ENCODE measurements around the gene TRABD2B.

TRABD2B gene

DNA sequence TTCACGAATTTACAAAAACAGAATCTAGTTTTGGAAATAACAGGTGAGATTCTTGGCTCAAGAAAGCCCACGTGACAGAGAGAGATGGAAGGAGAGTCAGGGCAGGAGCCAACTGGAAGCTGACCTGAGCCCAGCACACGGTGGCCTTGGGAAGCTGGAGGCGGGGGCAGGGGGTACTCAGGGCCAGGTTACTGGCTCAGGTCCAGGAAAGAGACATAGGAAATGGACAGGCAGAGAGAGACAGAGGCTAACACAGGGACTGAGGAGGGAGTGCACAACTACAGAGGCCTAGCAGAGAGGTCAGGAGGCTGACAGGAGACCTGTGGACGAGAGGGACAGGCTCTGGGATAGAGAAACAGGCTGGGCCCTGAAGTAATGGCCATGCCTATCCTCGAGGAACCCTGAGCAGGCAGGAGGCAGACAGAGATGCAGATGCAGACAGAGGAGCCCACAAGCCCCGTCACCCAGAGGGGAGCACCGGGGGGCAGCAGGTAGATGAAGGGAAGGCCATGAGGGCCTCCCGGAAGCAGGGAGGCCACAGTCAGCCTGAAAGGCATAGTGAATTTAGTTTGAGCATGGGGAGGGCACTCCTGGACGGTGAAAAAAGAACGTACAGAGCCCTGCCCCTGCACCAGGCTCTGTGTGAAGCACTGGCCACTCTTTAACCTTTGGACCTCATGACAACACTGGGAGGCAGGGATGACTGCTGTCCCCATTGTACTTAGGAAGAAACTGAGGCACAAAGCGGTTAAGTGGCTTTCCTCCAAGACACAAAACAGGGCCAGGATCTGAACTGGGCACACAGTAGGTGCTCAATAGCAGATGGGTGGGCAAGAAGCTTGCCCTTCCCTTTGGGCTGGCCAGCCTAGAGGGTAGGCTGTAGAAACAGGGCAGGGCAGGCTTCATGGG lies 230.1 kb downstream of the TRABD2B start:
- no peak for DNase-seq

DNA sequence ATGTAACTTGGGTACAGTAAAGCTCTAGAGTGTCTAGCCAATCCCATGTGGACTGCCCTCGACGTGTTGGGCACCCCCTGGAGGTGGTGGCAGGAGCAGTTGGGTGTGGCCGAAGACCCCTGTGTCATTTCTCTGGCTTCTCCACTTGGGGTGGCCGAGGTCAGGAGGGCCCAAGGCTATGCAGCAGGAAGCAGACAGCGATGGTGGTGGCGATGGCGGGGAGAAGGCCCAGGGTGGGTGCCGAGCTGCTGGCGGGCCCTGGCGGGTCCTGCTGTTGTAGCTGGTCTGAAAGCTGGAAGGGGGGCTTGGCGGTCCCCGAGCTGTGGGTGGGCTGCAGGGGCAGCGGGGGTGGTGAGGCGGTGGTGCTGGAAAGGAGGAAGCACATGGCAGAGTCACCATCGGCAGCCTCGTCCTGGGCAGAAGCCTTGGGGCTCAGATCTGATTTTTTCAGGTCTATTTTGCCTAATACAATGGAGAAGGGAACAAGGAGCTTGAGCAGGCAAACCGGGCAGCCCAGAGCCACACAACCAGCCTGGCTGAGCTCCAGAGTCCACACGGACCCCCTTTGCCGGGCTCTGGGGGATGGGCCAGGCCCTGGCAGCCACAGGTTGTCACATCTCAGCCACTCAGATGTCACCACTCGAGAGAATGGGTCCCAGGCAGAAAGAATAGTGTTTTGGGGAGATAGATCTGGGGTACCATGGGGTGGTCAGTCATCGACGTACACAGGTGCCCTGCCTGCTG lies 231.3 kb downstream of the TRABD2B start:
- DNase-seq = no peak

GRCh38 chr1:47765236-47765635 lies 231.9 kb downstream of the TRABD2B start:
- no peak for DNase-seq

DNA sequence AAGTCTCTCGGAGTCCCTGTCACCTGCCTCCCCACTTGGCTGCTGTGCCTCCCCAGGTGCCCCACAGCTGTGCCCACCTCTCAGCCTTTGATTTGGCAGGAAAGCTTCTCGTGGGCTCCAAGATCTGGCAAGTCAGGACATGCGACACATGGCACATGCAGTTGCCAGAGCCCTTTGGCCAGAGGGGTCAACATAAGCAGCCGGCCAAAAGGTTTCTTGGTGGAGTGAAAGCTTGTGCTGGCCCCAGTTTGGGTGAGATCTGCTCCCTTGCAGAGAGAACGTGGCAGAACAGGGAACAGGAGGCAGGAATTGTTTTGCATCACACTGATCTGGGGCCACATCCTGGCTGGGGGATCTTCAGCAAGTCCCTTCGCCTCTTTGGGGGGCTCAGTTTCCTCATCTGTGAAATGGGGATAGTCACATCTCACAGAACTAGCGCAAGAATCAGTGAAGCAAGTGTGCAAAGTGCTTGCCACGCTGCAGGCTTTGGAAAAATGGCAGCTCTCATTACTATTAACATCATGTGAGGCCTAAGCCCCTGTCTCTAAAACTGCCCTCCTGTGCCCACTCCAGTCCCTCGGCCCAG lies 232.6 kb downstream of the TRABD2B start:
- no peak for DNase-seq

GRCh38 chr1:47763591-47764171 lies 233.5 kb downstream of the TRABD2B start:
- DNase-seq = no peak

DNA sequence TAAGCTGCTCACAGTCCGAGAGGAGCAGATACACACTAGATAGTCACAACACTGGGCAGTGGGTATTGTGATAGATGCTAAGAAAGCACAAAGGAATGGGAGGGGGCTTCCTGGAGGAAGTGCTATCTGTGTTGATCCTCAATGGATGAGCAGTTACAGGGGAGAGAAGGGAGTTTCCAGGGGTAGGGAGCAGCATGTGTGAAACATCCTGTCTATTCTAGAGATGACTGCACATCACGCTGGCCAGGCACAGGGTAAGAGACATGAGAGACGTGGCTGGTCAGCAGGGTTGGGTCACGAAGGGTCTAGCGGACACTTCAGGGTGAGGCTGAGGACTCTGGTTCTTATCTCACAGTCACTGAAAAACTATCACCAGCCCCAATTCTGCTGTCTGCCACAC lies 235.2 kb downstream of the TRABD2B start:
- no peak for DNase-seq

DNA sequence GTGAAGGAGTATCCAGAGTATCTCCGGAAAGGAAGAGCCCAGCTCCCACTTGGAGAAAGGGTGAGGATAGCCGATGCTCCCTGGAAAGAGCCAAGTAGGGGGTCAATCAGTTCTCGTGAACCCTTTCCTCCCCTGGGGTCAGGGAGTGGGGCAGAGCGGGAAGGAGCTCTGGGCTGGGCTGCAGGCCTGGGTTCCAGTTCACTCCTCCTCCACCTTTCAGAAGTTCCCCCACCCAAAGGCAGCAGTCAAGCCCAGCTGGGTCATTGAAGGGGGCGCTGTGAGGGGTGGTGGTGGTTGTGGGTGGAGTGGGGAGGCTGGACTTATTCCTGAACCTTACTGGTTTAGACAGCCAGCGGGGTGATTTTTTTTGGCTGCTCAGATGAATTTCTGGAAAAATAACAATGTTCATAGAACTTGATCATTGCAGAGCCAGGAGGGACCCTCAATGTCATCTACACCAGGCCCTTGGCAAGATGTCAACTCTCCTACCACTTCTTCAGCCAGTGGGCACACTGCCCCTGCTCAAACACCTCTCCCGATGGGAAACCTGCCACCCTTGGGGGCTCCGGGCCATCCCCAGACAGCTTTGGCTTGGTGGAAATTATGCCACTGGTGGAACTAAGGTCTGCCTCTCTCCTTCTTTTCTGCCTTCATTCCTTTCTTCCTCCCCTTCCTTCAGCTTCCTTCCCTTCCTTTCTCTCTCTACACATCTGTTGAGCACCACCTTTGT lies 235.8 kb downstream of the TRABD2B start:
- no peak for DNase-seq

DNA sequence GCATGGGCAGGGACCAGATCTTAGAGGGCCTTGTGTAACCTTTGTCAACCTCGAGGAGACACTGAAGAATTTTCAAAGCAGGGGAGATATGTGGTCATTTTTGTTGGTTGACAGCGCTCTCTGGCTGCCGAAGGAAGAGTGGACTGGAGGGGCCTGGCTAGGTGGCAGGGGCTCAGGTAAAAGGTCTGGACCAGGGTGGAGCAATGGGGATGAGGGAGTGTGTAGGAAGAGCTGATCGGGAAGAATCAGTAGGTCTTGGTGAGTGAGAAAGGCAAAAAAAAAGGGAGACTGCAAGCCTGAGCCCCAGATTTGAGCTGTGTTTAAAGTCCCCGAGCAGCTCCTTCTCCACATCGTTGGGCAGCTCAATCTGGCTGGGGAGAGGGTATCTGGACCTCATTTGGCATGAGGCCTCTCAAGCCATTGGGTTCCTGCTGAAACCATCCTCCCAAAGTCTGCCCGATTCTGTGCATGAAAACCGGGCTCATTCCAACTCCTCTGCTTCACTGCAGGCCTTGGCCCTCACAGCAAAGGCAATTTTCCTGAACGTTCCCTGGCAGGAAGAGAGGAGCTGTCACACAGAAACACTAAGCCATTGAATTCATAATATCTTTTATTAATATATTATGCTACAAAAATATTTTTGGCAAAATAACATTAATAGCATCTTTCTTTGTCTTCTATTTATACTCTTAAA lies 237.1 kb downstream of the TRABD2B start:
- DNase-seq = no peak

GRCh38 chr1:47759251-47759935 lies 237.8 kb downstream of the TRABD2B start:
- DNase-seq = no peak

DNA sequence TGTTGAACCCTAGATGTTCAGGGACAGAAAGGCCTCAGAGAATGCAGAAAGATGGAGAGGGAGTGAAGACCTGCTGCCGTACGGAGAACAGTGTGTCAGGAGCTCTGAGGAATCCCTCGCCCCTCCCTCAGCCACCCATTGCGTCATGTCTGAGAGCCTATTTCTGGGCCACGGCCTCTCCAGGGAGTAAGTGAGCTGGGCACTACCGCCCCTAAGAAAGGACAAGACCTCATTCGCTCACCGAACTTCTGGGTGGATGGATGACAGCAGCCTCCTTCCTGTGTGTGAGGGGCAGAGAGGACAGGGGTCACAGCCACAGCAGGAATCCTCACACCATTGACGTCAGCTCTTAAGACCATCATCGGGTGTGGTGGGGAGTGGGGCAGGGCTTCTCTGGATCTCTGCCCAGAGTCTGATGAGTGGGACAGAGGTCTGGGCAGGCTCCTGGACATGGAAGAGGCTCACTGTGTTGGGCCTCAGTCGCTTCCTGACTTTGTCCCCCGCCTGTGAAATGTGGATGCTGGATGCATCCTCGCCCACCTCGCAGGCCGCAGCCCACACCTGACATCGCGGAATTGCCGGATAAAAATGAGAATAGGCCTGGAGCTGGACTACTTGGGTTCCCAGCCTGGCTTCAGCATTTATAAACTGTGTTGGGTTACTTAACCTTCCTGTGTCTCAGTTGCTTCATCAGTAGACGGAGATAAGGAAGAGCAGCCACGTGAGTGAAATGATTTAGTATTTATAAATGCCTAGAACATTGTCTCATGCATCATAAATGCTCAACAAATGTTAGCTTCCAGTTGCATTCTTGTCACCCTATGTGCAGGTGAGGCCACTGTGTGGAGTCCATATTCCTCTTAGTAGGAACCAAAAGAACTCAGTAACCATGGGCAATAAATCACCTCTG lies 238.6 kb downstream of the TRABD2B start:
- DNase-seq = no peak

- DNase-seq = no peak
Observed at GRCh38 chr1:47757226-47757975, 239.8 kb downstream of the TRABD2B start.

GRCh38 chr1:47756411-47756810 lies 240.8 kb downstream of the TRABD2B start:
- no peak for DNase-seq

GRCh38 chr1:47756006-47756405 lies 241.2 kb downstream of the TRABD2B start:
- DNase-seq = no peak

- DNase-seq = no peak
Observed at GRCh38 chr1:47755101-47755990, 241.8 kb downstream of the TRABD2B start.

DNA sequence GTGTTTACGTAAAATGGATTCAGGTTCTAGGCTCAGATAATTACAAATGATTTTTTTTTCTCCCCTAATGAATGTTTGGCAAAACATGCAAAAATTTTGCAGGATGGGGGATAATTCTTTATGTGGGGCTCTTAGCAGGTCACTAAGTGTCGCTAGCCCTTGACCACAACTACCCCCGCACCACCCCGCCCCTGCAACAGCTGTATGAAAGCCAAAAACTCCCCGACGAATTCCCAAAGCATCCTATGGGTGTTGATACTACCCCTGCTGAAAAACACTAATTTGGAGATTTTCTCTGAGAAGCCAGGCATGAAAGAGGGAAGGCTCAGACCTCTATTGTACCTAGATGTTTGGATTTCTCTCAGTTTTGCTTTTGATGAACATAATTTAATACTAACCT lies 243.0 kb downstream of the TRABD2B start:
- DNase-seq = no peak

DNA sequence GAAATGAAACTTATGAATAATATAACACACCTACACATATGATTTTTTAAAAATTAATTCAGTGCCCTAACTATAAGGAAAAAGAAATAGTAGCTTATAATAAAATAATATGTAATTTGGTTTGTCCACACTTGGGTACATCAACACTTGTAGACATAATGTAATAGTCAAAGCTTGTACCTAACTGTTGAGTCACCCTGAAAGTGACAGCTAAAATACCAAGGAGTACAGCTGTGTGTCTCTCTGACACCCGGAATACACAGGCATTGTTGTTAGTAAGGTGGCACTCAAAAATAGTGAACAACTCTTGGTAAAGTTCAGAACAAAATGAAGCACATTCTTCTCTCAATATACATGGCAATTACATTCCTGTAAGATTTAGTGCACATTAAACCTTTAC lies 243.4 kb downstream of the TRABD2B start:
- DNase-seq = no peak

DNA sequence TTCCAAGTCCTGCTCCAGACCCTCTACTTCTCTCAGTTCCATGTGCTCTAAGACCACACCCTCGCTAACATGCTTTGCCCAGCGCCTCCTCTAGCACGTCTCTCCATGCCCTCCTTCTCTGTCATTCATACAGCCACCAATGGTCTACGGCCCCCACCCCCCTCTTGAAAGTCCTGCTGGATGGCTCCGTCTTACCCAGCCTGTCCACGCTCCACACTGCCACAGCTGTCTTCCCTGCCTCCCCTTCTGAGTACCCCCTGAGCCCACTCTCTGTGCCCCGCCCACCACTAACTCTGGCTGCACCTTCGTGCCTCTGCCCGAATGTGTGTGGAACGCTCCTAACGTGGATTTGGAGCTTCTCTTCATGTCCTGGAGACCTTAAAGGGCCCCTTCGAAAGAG lies 244.6 kb downstream of the TRABD2B start:
- no peak for DNase-seq

DNA sequence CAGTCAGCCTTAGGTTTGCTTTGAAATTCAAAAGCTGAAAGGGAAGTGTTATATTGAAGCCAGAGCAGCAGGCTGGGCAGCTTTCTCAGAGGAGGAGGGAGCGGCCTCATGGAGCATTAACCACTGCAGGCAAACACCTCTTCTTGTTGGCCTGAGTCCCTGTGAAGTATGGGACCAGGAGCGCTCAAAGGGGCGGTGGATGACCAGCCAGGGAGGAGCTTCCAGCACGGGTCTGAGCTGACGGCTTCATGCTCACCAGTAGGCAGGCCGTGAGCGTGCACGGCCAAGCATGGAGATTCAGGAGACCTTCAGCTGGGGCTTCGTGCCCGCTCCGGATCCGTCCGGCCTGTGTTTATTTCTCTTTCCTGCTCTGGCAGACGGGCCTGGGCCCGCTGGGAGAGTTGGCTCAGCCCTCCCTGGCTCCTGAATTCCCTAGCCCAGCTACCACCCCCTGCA lies 245.2 kb downstream of the TRABD2B start:
- no peak for DNase-seq
